Fibroblast of skin of left quadriceps (primary cell): ENCODE results near the gene HSP90B1.

ENCODE experiments used
- DNase-seq, 2 experiments: peaks; one replicate each; pipeline ENCODE4 v3.0.0-alpha.2; 2013; ENCODE audit warnings: low read depth in 2 of 2

Gene HSP90B1

DNA sequence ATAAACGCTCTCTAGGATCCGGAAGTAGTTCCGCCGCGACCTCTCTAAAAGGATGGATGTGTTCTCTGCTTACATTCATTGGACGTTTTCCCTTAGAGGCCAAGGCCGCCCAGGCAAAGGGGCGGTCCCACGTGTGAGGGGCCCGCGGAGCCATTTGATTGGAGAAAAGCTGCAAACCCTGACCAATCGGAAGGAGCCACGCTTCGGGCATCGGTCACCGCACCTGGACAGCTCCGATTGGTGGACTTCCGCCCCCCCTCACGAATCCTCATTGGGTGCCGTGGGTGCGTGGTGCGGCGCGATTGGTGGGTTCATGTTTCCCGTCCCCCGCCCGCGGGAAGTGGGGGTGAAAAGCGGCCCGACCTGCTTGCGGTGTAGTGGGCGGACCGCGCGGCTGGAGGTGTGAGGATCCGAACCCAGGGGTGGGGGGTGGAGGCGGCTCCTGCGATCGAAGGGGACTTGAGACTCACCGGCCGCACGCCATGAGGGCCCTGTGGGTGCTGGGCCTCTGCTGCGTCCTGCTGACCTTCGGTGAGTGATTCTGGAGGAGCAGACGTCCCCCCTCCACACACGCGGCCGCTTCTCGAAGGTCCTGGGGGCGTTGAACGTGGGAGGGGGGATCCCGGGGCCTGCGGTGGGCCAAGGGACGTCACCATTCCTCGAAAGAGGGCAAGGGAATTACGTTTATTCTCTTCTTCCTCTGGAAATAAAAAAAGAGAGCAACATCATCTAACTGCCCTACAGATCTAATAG lies at the start of gene HSP90B1:
TSS of gene HSP90B1 (plus strand) at position 377 of the 753 bp plus-strand sequence. CDS start at position 483, 106 bp downstream.
- DNase-seq: peak; percentile 100

GRCh38 chr12:103881261-103881660 lies 48.9 kb upstream of the HSP90B1 start:
- DNase-seq: no peak

DNA sequence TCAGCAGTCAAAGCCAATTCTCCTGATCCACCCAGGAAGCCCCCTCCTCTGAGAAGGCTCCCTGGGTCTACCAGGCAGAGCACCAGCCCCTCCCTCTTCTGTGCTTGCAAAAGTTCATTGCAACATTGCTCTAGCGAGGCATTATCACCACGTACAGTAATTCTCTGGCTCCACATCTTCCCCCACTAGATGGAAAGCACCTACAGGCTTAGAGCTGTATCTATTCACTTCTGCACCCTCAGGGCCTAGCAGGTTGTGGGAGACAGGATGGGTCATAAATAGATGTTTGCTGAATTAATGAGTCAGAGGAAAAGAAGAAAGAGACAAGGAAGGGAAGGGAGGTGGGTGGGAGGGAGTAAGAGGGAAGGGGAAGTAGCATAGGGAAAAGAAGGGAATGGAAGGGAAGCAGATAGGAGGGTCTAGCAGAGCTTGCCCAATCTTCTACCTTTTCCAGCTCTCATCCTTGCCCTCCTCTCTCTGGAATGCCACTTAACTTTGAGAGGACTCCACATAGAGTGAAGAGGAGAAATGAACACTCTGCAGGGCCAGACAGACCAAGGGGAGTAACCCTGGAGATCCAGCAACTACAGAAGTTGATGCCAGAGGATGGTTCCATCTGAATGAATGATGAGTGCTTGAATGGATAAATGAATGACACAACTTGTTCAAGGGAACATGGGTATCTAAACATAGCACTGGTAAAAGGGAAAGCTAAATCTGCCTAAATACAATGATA lies 47.2 kb upstream of the HSP90B1 start:
- DNase-seq: no peak

DNA sequence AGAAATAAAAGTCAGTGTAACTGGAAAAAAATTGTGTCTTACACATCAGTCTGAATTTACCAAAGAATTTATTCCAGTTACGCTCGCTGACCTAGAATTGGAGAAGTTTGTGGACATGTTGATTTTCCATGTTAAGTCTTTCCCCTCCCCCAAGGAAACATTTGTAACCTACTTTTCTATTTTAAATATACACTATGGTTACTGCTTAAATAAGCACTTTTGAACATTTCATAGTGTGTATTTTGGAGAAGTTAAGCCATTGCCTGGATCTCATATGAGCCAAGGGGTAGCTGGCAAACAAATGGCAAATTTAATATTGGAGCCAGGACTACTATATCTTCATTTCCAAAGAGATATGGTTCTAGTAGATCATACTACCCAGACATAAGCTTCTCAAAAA lies 46.3 kb upstream of the HSP90B1 start:
- no peak for DNase-seq

DNA sequence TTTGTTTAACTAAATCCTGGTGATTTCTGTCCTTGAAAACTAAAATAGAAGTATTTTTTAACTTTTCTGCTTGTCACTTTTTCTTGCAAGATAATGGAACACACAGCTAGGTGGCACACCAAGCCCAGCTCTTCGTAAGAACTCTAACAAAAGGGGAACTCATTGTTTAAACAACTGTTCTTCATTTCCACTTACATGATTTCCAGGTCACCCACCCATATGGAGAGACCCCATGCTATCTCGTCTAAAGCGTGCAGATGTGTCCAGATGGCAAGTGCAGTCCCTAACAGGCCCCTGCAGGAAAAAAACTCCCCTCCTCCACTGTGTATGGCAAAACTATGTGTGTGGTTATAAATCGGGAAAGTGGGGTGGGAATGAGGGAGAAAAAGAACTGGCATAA lies 45.9 kb upstream of the HSP90B1 start:
- no peak for DNase-seq

DNA sequence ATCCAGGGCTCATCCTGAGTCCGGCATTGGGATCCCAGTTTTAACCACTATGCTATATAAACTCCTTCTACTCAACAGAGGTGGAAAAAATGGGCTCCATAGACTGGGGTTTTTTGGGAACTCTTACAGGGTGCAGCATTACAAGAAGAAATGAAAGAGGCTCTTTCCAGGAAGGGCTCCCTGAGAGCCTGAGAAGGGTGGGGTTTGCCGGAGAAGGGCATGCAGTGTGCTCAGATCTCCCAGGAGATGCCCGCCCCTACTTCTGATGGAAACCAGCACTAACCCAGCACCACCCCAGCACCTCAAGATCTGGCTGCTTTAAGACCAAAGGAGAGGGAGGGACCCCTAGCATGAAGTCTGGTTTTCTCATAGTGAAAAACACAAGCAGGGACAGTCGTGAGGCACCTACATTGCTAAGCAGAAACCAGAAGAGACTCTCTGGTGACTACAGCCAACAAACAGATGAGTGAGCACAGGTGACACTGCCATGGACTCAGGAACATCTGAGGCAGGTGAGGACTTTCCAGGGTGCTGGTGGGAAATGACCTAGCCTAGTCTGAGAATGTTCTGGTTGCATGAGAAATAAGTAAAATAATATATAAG lies 43.9 kb upstream of the HSP90B1 start:
- no peak for DNase-seq

GRCh38 chr12:103887738-103888137 lies 42.5 kb upstream of the HSP90B1 start:
- DNase-seq: no peak

GRCh38 chr12:103897316-103897715 lies 32.9 kb upstream of the HSP90B1 start:
- no peak for DNase-seq

- no peak for DNase-seq
Measured at GRCh38 chr12:103901518-103902173, 28.6 kb upstream of the HSP90B1 start.

DNA sequence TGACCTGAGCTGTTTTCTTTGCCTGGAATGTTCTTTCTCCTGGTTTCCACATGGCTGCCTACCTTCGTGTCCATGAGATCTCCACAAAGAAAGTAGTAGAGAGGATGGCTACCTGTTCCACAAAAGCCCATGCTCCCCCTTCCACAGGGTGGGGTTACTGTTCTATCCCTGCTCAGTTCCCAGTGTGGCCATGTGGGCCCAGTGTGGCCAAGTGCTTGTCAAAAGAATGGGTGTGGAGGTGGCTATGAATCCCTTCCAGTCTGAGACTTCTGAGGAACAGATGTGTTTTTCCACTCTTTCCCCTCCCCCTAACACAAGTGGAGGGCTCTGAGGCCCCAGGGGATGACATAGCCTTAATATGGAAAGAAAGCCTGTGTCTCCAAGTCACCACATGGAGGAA lies 26.2 kb upstream of the HSP90B1 start:
- DNase-seq: no peak

GRCh38 chr12:103905730-103906349 lies 24.4 kb upstream of the HSP90B1 start:
- DNase-seq: no peak

DNA sequence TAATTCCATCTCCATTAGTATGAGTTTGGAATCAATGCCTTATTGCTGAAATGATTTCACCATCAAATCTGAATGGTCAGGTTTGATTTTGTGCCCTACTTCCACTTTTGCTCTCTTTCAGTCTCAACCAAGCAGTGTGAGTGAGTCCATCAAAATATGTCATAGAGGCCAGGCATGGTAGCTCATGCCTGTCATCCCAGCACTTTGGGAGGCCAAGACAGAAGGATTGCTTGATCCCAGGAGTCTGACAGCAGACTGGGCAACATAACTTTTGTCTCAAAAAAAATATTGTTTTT lies 22.0 kb upstream of the HSP90B1 start:
- no peak for DNase-seq

DNA sequence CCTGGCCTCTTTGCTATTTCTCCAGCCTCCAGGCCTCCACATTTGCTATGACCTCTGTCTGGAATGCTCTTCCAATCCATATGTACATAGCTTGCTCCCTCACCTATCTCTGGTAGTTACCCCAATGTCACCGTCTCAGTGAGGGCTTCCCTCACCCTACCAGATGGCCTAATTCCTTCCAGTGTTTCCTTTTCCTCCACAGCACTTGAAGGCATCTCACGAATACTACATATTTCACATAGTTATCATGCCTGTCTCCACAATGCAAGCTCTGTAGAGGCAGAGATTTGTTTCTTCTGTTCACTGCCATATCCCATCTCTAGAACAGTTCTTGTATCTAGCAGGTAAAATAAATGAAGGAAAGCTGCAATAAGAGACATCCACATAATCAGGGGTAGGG lies 21.3 kb upstream of the HSP90B1 start:
- peak; percentile 40 to 44 for DNase-seq

- no peak for DNase-seq
Measured at GRCh38 chr12:103909811-103910210, 20.4 kb upstream of the HSP90B1 start.

DNA sequence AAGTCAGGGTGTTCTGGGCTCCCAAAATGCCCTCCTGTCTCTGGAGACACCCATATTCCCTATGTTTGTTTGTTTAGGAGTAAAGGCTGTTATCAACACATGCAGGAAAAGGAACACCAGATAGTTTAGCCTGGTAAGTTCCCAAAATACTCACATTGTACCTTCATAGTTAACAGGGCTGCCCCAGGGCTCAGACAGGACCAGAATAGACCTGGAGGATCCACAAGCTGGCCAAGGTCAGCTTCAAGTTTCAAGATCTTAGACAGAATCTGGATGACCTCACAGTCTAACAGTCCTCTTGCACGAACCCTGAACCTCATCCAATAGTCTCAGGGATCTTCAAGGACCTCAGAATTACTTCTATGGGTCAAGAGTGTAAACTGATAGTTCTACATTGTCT lies 18.1 kb upstream of the HSP90B1 start:
- no peak for DNase-seq

GRCh38 chr12:103913100-103913499 lies 17.1 kb upstream of the HSP90B1 start:
- DNase-seq: no peak

DNA sequence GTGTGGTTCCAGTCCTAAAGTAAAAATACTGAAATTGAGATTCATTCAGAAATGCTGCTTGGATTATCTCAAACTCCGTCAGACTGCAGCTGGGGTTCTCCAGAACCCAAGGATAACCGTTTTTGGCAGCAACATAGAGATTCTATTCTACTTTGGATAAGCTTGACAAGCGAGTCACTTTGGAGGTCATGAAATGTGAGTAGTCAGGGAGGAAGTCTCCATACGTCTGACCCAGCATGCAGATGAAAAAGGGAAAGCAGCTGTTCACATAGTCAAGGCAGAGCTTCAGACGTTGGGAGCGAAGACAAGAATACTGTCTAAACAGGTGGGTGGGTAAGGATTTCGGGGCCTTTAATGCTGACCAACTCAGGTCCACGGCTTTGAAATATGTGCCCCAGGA lies 14.9 kb upstream of the HSP90B1 start:
- no peak for DNase-seq

GRCh38 chr12:103917873-103918272 lies 12.3 kb upstream of the HSP90B1 start:
- no peak for DNase-seq

DNA sequence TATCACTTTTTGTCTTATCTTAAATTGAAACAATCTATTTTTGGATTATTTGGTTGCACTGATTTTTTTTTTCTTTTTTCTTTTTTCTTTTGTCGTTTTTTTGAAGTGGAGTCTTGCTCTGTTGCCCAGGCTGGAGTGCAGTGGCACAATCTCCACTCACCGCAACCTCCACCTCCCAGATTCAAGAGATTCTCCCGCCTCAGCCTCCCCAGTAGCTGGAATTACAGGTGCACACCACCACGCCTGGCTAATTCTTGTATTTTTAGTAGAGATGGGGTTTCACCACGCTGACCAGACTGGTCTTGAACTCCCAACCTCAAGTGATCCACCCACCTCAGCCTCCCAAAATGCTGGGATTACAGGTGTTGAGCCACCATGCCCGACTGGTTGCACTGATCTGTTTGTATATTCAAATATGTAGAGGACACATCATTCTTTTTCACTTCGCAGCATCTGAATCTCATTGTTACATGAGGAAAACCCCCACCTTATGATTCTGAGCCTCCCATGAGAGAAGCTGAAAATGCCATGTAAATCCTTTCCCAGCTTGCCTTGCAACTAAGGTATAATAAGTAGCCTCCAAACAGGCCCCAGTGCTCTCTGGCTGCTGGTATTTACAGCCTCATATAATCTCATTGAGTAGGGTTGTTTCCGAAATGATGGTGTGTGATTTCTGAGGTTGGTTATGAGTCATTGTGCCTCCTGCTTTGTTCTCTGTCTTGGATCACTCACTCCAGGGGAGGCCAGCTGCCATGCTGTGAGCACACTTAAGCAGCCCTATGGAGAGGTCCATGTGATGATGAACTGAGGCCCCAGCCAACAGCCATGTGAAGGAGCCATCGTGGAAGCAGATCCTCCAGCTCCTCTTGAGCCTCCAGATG lies 5.2 kb upstream of the HSP90B1 start:
- DNase-seq: no peak

DNA sequence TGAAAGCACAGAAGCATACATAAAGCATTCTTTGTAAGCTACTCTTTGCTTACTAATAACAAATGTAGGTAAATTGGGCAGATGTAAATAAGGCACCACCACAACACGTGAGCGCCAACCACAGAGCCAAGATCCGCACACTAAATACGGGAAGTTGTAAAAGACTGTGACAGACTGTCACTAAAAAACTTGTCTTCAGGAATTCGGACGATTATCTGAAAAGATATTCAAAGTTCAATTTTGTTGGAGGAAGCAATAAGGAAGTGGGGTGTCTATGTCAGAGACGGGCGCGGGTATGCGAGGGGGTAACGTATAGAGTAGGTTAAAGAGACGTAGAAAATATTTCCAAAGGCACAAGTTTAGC lies 1.5 kb upstream of the HSP90B1 start:
- no peak for DNase-seq
